Right lobe of liver (tissue), 6 donors: ENCODE results near the gene ATP1A1. TPM values are rescaled to one million over a fixed set of nuclear protein-coding genes. Genes with fewer than 3 reads are reported as not detected.

ENCODE experiments used
- ATAC-seq, 4 donors: fragments of 200-7000 bp; cut with Tn5 transposase; one replicate each; pipeline ENCODE4 v1.9.1; 2020; ENCODE audit warnings: mild to moderate bottlenecking in 4 of 4, moderate library complexity in 4 of 4
- DNase-seq, 3 donors: peaks; one replicate each; pipeline ENCODE4 v3.0.0-alpha.2; 2020
- H3K27ac ChIP-seq, 3 donors: fragments of 200-600 bp; one replicate each; pipeline ENCODE4 v1.8.0; 2022
- H3K27me3 ChIP-seq, 2 donors: fragments of 200-600 bp; one replicate each; pipeline ENCODE4 v1.8.0; 2022
- H3K36me3 ChIP-seq, 4 donors: fragments of 200-600 bp; sonication (generic) in 1 of 4; one replicate each; pipeline versions ENCODE4 v1.5.1 to v1.8.0; 2017 to 2022; ENCODE audit warnings: control low read depth in 1 of 4
- H3K4me1 ChIP-seq, 4 donors: fragments of 200-600 bp; sonication (generic) in 1 of 4; one replicate each; pipeline versions ENCODE4 v1.5.1 to v1.8.0; 2017 to 2022; ENCODE audit warnings: control low read depth in 1 of 4
- H3K4me3 ChIP-seq, 3 donors: fragments of 200-600 bp; one replicate each; pipeline ENCODE4 v1.8.0; 2022
- H3K9me3 ChIP-seq, 4 donors: fragments of 200-600 bp; sonication (generic) in 1 of 4; one replicate each; pipeline versions ENCODE4 v1.5.1 to v1.8.0; 2017 to 2022; ENCODE audit warnings: control low read depth in 1 of 4
- POLR2A ChIP-seq: fragments of 450-650 bp; IDR thresholded peaks from one replicate; pipeline ENCODE4 v1.6.1; 2017; ENCODE audit warnings: antibody characterized with exemption, mild to moderate bottlenecking
- WGBS: methylation state at CpG from one replicate; pipeline ENCODE4 v1.1.6; 2018; ENCODE audit warnings: low coverage, low lambda C conversion rate; ENCODE audit not compliant: insufficient coverage; ENCODE audit errors: missing lambda C conversion rate; 5-methylcytosine and 5-hydroxymethylcytosine counted together
- intact Hi-C, 2 donors: fragments of 100-400 bp; cut with DNase I; formaldehyde crosslinking; loops; one replicate each; pipeline versions ENCODE4 v1.11.2 to v1.14.1; 2022
- total RNA-seq, 6 experiments: library from RNA; depleted of rRNA in 2 of 6; stranded (reverse); fragments of >200 nt in 2 of 6; fragmentation: NEBNext Ultra II Directional in 3 of 6; extraction: Animal tissue kit (Norgen Biotek cat#: 25700) in 3 of 6; gene quantifications; one replicate each; pipeline versions ENCODE4 v1.1.0 to v1.2.4, GENCODE V29; 2016 to 2023
- TF ChIP-seq, protein P1 (sequence below), 4 donors: fragments of 200-600 bp in 3 of 4; fragments of 450-650 bp in 1 of 4; IDR thresholded peaks; one replicate each; pipeline versions ENCODE4 v1.5.1 to v1.8.0; 2016 to 2022; ENCODE audit warnings: antibody characterized with exemption in 4 of 4, mild to moderate bottlenecking in 2 of 4
- donor health status: DM: no; HTN: yes; CAD: no.
- donor health status: DM: no; HTN: no; CAD: no.
- donor health status: DM: no; HTN: no; CAD: no.
- donor health status: DM: no; HTN: yes; CAD: no.
- donor health status: DM: no; HTN: yes; CAD: no.

Gene ATP1A1
- total RNA-seq, 6 experiments from 2014 or later: 83.6 to 153 (median 121) TPM

DNA sequence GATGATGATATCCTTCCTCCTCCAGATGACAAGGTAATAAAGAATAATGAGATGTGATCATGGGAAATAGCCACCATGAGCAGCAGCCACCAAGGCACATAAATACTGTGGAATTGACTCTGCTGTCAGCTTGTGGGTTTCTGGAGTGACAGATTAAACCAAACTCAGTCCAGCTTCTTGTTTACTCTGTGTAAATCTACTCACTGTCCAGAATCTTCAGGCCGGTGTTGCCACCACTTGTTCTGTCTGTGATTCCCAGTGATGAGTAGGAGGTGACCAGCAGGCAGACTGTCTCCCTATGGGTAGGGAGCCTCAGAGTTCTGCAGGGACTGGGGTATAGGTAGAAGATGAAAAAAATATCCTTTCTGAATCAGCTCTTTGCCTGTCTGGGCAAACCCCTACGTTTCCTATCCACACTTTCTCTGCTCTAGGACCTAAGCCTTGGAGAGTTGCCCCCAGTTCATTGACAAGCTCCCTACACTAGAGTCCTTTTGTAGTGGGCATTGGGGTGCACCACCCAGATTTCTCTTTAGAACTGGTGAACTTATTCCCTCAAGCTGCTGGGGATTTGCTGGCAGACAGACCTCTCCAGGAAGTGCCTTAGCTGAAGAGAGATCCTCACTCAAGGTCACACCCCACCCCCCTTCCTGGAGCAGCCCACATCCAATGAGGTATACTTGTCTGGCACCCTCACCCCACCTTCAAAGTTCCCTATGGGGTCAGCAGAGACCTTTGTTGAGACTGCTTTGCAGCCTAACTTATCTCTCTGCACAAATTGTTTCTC is 47.6 kb downstream of the ATP1A1 start:
- WGBS: 52% methylated on average over 2 of the region's 2 CpGs
- no peak overlapping the region for H3K4me3 ChIP-seq
- H3K36me3 ChIP-seq: no peaks in the 10 kb centered on the region
- H3K4me1 ChIP-seq: peaks cover 0 to 12% (median 5%) of the 10 kb centered on the region in 4 donors
- ATAC-seq (peak in 3 of 4 donors; percentile 42 to 64 (median 62)), DNase-seq (no peak)
- intact Hi-C loops: no loop called here
- H3K27me3 ChIP-seq: no peaks in the 10 kb centered on the region
- no peaks in the 10 kb centered on the region for H3K9me3 ChIP-seq
- no peak overlapping the region for H3K27ac ChIP-seq
- TF ChIP-seq, protein P1, sequence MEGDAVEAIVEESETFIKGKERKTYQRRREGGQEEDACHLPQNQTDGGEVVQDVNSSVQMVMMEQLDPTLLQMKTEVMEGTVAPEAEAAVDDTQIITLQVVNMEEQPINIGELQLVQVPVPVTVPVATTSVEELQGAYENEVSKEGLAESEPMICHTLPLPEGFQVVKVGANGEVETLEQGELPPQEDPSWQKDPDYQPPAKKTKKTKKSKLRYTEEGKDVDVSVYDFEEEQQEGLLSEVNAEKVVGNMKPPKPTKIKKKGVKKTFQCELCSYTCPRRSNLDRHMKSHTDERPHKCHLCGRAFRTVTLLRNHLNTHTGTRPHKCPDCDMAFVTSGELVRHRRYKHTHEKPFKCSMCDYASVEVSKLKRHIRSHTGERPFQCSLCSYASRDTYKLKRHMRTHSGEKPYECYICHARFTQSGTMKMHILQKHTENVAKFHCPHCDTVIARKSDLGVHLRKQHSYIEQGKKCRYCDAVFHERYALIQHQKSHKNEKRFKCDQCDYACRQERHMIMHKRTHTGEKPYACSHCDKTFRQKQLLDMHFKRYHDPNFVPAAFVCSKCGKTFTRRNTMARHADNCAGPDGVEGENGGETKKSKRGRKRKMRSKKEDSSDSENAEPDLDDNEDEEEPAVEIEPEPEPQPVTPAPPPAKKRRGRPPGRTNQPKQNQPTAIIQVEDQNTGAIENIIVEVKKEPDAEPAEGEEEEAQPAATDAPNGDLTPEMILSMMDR (IDR thresholded peaks at IDR 0.05): no peak
- TF ChIP-seq POLR2A: no peak

DNA sequence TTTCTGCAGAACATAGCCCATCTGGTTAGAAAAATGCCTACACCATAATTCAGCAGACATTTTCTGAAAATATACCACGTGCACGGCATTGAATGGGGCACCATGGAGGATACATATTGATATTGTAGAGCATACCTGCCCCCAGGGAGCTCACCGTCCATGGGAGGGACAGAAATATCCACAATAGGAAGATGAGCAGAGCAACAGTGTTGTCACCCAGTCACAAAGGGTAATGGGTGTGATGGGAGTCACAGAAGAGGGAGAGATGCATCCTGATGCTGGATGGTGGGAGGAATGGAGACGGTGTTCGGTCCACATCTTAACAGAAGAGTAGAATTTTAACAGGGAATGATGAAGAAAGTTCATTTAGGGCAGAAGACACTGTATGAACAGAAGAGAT is 51.4 kb downstream of the ATP1A1 start:
- Histone ChIP-seq H3K9me3 (no peaks in the 10 kb centered on the region), H3K27ac (no peak overlapping the region), H3K36me3 (no peaks in the 10 kb centered on the region), H3K27me3 (no peaks in the 10 kb centered on the region), H3K4me1 (no peaks in the 10 kb centered on the region), H3K4me3 (no peak overlapping the region)
- 75% methylated on average over 5 of the region's 5 CpGs for WGBS
- no peak for TF ChIP-seq POLR2A
- ATAC-seq (no peak), DNase-seq (no peak)
- intact Hi-C loops: no loop called here

DNA sequence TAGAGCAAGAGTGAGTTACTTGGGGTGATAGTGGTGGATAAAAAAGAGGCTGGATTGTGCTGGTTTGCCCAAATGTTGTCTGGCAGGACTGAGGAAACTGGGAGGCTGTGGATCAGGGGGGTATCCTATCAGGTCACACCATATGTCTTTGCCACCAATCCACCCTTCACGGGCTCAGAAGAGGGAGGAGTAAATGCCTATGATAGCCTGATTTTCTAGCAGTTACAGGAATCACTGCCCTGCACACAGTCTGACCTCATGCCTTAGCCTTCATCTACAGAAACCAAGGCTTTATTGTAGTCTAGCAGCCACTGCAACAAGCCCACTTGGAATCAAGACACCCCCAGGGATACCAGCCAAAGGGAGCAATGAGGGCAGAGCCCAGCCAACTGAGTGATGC is 51.8 kb downstream of the ATP1A1 start:
- H3K4me1 ChIP-seq: no peaks in the 10 kb centered on the region
- ATAC-seq (no peak), DNase-seq (no peak)
- no peaks in the 10 kb centered on the region for H3K9me3 ChIP-seq
- H3K27ac ChIP-seq: no peak overlapping the region
- no CpG with 5 or more reads among the region's 1 CpG for WGBS
- no peak overlapping the region for H3K4me3 ChIP-seq
- no peaks in the 10 kb centered on the region for H3K27me3 ChIP-seq
- TF ChIP-seq, protein P1 (IDR thresholded peaks at IDR 0.05): no peak
- no peak for TF ChIP-seq POLR2A
- H3K36me3 ChIP-seq: no peaks in the 10 kb centered on the region
- intact Hi-C loops: no loop called here

DNA sequence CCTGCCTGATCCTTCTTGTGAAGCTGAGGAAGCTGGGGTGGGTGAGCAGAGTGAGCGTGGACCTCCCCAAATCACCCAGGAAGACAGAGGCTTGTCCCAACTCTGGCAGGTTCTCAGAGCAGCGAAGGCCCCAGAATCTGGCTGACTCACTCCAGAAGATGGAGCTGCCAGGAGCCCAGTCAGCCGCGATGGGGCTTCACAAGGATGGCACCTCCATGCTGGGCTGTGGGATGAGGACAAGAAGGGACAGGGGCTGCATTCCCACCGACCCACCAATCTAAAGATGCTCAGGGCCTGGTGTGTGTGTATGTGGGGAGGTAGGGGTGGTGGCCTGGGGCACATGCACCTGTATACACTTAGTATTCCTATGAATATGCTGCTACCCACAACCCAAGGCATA is 52.9 kb downstream of the ATP1A1 start:
- no peaks in the 10 kb centered on the region for H3K27me3 ChIP-seq
- H3K36me3 ChIP-seq: no peaks in the 10 kb centered on the region
- TF ChIP-seq, protein P1 (IDR thresholded peaks at IDR 0.05): no peak
- no peak for TF ChIP-seq POLR2A
- intact Hi-C loops: no loop called here
- no peak overlapping the region for H3K4me3 ChIP-seq
- H3K9me3 ChIP-seq: no peaks in the 10 kb centered on the region
- ATAC-seq: no peak
- H3K27ac ChIP-seq: no peak overlapping the region
- H3K4me1 ChIP-seq: no peaks in the 10 kb centered on the region
- 88% methylated on average over 3 of the region's 5 CpGs for WGBS
- DNase-seq: no peak

DNA sequence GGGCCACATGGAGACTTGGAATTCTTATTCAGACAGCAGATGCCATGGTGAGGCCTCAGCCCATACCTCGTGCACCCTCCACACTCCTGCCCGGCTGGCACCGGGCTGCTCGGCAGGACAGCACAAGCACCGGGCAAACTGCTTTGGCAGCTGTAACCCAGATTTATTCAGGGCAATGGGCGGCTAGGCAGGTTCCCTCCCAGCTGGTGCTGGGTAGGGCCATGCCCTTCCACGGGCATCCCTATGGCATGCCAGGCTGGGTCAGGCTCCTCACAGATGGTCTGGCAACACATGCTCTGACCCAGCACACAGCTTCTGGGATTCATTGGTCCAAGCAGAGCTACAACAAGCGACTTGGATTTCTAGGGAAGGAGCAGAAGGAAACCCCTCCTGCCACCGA is 53.4 kb downstream of the ATP1A1 start:
- ATAC-seq: no peak
- intact Hi-C loops: no loop called here

More for the DNA sequence above, 53.4 kb downstream of the ATP1A1 start:
- Histone ChIP-seq H3K27ac (no peak overlapping the region), H3K4me3 (no peak overlapping the region), H3K27me3 (no peaks in the 10 kb centered on the region), H3K9me3 (no peaks in the 10 kb centered on the region), H3K4me1 (no peaks in the 10 kb centered on the region), H3K36me3 (no peaks in the 10 kb centered on the region)
- no CpG with 5 or more reads among the region's 9 CpGs for WGBS
- TF ChIP-seq, protein P1 (IDR thresholded peaks at IDR 0.05): no peak
- TF ChIP-seq POLR2A: no peak
- DNase-seq: no peak
